ENCODE results near the gene GCM1. TPM values are rescaled to one million over a fixed set of nuclear protein-coding genes. Genes with fewer than 3 reads are reported as not detected.

GCM1 gene
- polyA plus RNA-seq (2011; rRNA removed), result not detected in 2 replicates
- polyA minus RNA-seq (2011; rRNA and poly(A)+ RNA removed), result not detected in 2 replicates

- Histone ChIP-seq H3K4me3 (ENCODE audit: low read depth, low read length) (no peak within 1 kb of the TSS), H3K27ac (ENCODE audit: low read depth, low read length) (no peak within 1 kb of the TSS), H3K9me3 (ENCODE audit: control insufficient read depth, insufficient read depth, low read length) (no peaks in the 10 kb centered on the region), H3K27me3 (ENCODE audit: control insufficient read depth, insufficient read depth, low read length) (peaks cover 5% of the 10 kb centered on the region)
- TF ChIP-seq CTCF (IDR thresholded peaks at IDR 0.05; ENCODE audit: low read depth, low read length), result no peak
- no peak for DNase-seq (ENCODE audit: low read depth, low spot score)
- CTCF ChIA-PET, result no interaction called here
- POLR2A ChIA-PET, result no interaction called here
These were observed at the start of gene GCM1 for GRCh38 chr6:53148684-53149083. GCM1 (minus strand) TSS chr6:53148841; CDS start chr6:53145632, 3,209 bp downstream.

GRCh38 chr6:53197553-53197952, 48.9 kb upstream of the GCM1 start:
- Histone ChIP-seq H3K27ac (ENCODE audit: low read depth, low read length) (no peak overlapping the region), H3K27me3 (ENCODE audit: control insufficient read depth, insufficient read depth, low read length) (peaks cover 6% of the 10 kb centered on the region), H3K9me3 (ENCODE audit: control insufficient read depth, insufficient read depth, low read length) (no peaks in the 10 kb centered on the region), H3K4me3 (ENCODE audit: low read depth, low read length) (no peak overlapping the region)
- CTCF ChIA-PET, result no interaction called here
- POLR2A ChIA-PET, result no interaction called here
- no peak for DNase-seq (ENCODE audit: low read depth, low spot score)
- TF ChIP-seq CTCF (IDR thresholded peaks at IDR 0.05; ENCODE audit: low read depth, low read length), result no peak

GRCh38 chr6:53195048-53195447, 46.4 kb upstream of the GCM1 start:
- Histone ChIP-seq H3K27ac (ENCODE audit: low read depth, low read length) (no peak overlapping the region), H3K9me3 (ENCODE audit: control insufficient read depth, insufficient read depth, low read length) (no peaks in the 10 kb centered on the region), H3K27me3 (ENCODE audit: control insufficient read depth, insufficient read depth, low read length) (peaks cover 6% of the 10 kb centered on the region), H3K4me3 (ENCODE audit: low read depth, low read length) (no peak overlapping the region)
- no peak for DNase-seq (ENCODE audit: low read depth, low spot score)
- no peak for TF ChIP-seq CTCF (IDR thresholded peaks at IDR 0.05; ENCODE audit: low read depth, low read length)
- POLR2A ChIA-PET, result no interaction called here
- CTCF ChIA-PET, result interaction anchor here (0.6 kb wide), 1 partner anchor 214 kb away, joined by 3 read pairs; no protein-coding TSS in a partner anchor

GRCh38 chr6:53192682-53193188, 44.1 kb upstream of the GCM1 start:
- Histone ChIP-seq H3K9me3 (ENCODE audit: control insufficient read depth, insufficient read depth, low read length) (no peaks in the 10 kb centered on the region), H3K4me3 (ENCODE audit: low read depth, low read length) (no peak overlapping the region), H3K27me3 (ENCODE audit: control insufficient read depth, insufficient read depth, low read length) (peaks cover 6% of the 10 kb centered on the region), H3K27ac (ENCODE audit: low read depth, low read length) (no peak overlapping the region)
- no peak for DNase-seq (ENCODE audit: low read depth, low spot score)
- ChIA-PET CTCF (no interaction called here), POLR2A (interaction anchor here (0.6 kb wide), 1 partner anchor 130 kb away, joined by 4 read pairs; no protein-coding TSS in a partner anchor)
- no peak for TF ChIP-seq CTCF (IDR thresholded peaks at IDR 0.05; ENCODE audit: low read depth, low read length)

GRCh38 chr6:53189554-53189953, 40.9 kb upstream of the GCM1 start:
- CTCF ChIA-PET, result interaction anchor here (1.1 to 1.4 kb wide), 2 partner anchors 18 to 529 kb away, joined by 3 to 6 read pairs; no protein-coding TSS in a partner anchor
- no peak for TF ChIP-seq CTCF (IDR thresholded peaks at IDR 0.05; ENCODE audit: low read depth, low read length)
- no peak overlapping the region for H3K4me3 ChIP-seq (ENCODE audit: low read depth, low read length)
- H3K9me3 ChIP-seq (ENCODE audit: control insufficient read depth, insufficient read depth, low read length), result no peaks in the 10 kb centered on the region
- DNase-seq (ENCODE audit: low read depth, low spot score), result no peak
- H3K27me3 ChIP-seq (ENCODE audit: control insufficient read depth, insufficient read depth, low read length), result peaks cover 4% of the 10 kb centered on the region
- no peak overlapping the region for H3K27ac ChIP-seq (ENCODE audit: low read depth, low read length)
- POLR2A ChIA-PET, result no interaction called here
